Stimulated activated CD8-positive, alpha-beta memory T cell treated with anti-CD3 and anti-CD28 coated beads, Interleukin-12 subunit alpha, Interleukin-12 subunit beta, amount 100 ng/mL, for 24 hours (primary cell): ENCODE measurements around the gene ZNF583.

ENCODE experiments used
- DNase-seq: peaks from one replicate; pipeline ENCODE4 v3.0.0-alpha.2; 2020; ENCODE audit errors: extremely low read depth

Gene ZNF583

GRCh38 chr19:56403764-56404704, at the start of gene ZNF583:
Gene ZNF583, plus strand, starts transcription at chr19:56404332. Its CDS starts 2,783 bp downstream, at chr19:56407115.
- peak; percentile 79 for DNase-seq

GRCh38 chr19:56355517-56355916, 48.6 kb upstream of the ZNF583 start:
- no peak for DNase-seq

- DNase-seq, result no peak
Measured at GRCh38 chr19:56356944-56357343, 47.2 kb upstream of the ZNF583 start.

- DNase-seq, result no peak
Measured at GRCh38 chr19:56360841-56361240, 43.3 kb upstream of the ZNF583 start.

GRCh38 chr19:56367829-56368711, 36.1 kb upstream of the ZNF583 start:
- DNase-seq, result peak; percentile 63

GRCh38 chr19:56369886-56370676, 34.1 kb upstream of the ZNF583 start:
- no peak for DNase-seq

GRCh38 chr19:56372281-56372680, 31.9 kb upstream of the ZNF583 start:
- no peak for DNase-seq

- DNase-seq, result no peak
Measured at GRCh38 chr19:56377105-56377924, 26.8 kb upstream of the ZNF583 start.

GRCh38 chr19:56383826-56384605, 20.1 kb upstream of the ZNF583 start:
- no peak for DNase-seq

- peak; percentile 76 for DNase-seq
Measured at GRCh38 chr19:56393119-56394012, 10.8 kb upstream of the ZNF583 start, which contains the start of gene ZNF582. Gene ZNF582, minus strand, starts transcription at chr19:56393534. Its CDS starts 1,782 bp downstream, at chr19:56391752.

GRCh38 chr19:56398809-56399208, 5.3 kb upstream of the ZNF583 start:
- DNase-seq, result no peak

GRCh38 chr19:56400485-56400884, 3.6 kb upstream of the ZNF583 start:
- DNase-seq, result no peak

- DNase-seq, result no peak
Measured at GRCh38 chr19:56403261-56403660, 871 bp upstream of the ZNF583 start.

GRCh38 chr19:56404705-56405056, 549 bp downstream of the ZNF583 start:
- DNase-seq, result no peak

- DNase-seq, result no peak
Measured at GRCh38 chr19:56405062-56405461, 930 bp downstream of the ZNF583 start.

- DNase-seq, result no peak
Measured at GRCh38 chr19:56423276-56423984, 19.3 kb downstream of the ZNF583 start.

GRCh38 chr19:56423985-56424353, 19.8 kb downstream of the ZNF583 start:
- no peak for DNase-seq

GRCh38 chr19:56441206-56441792, 37.2 kb downstream of the ZNF583 start:
- no peak for DNase-seq
